HFFc6 (cell line): ENCODE results near the gene NPAS1. TPM values are rescaled to one million over a fixed set of nuclear protein-coding genes. Genes with fewer than 3 reads are reported as not detected.
A peak's percentile ranks its signal among the peaks of the same experiment; 100 is the strongest.
"Not testable (repeated sequence)": the region's sequence is repeated elsewhere in the genome, so short reads cannot be mapped to it uniquely, and the experiment has no call there.

Experiments used
- DNase-seq: peaks from one replicate; pipeline ENCODE4 v3.0.0-alpha.2; 2018
- H3K27ac Mint-ChIP-seq: 2 replicates; pipeline ENCODE4 v1.8.0; 2020; ENCODE audit warnings: mild to moderate bottlenecking, mixed read lengths
- H3K27me3 Mint-ChIP-seq: 2 replicates; pipeline ENCODE4 v1.8.0; 2021; ENCODE audit warnings: mild to moderate bottlenecking, moderate library complexity, mixed read lengths; ENCODE audit not compliant: insufficient read depth
- H3K36me3 Mint-ChIP-seq: 2 replicates; pipeline ENCODE4 v1.8.0; 2021; ENCODE audit warnings: low read depth, mixed read lengths
- H3K4me1 Mint-ChIP-seq: 2 replicates; pipeline ENCODE4 v1.8.0; 2020; ENCODE audit warnings: low read depth, mixed read lengths
- H3K4me3 Mint-ChIP-seq: 2 replicates; pipeline ENCODE4 v1.8.0; 2020; ENCODE audit warnings: mild to moderate bottlenecking, moderate library complexity, mixed read lengths
- H3K9me3 Mint-ChIP-seq: 2 replicates; pipeline ENCODE4 v1.8.0; 2020; ENCODE audit warnings: mild to moderate bottlenecking, mixed read lengths
- total RNA-seq, 6 experiments: library from RNA; stranded (reverse); fragmentation: NEBNext Ultra II Directional; extraction: Animal tissue kit (Norgen Biotek cat#: 25700); gene quantifications; 2 replicates in 1 of 6; 3 replicates in 5 of 6; pipeline ENCODE4 v1.2.3, GENCODE V29; 2021
- TF ChIP-seq, protein P1 (sequence below): fragments of 200-600 bp; sonication (generic); IDR thresholded peaks from 2 replicates; pipeline ENCODE4 v1.5.0; 2021; ENCODE audit warnings: antibody characterized with exemption, mild to moderate bottlenecking

Gene NPAS1
- total RNA-seq, 6 experiments from 2014 or later, result 2.2 to 11.5 (median 3.6) TPM

DNA sequence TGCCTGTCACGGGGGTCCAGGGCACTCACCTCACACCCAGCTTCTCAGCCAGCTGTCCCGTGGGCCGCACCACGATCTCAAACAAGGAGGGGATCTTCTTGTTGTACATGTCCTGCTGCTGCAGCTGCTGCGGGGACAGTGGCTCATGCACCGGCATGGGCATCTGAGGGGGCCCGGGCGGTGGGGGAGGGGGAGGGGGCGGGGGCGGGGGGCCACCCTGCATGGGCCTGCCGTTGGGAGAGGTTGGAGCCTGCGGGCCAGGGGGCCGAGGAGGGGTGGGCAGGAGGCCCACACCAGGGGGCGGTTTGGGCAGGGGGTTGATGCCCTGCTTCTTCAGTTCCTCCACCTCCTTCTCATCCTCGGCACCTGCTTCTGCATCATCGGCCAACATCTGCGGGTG, 52.7 kb downstream of the NPAS1 start:
- H3K36me3 Mint-ChIP-seq, result peaks cover 31% of the 10 kb centered on the region; the same call in 1 of the 2 replicates
- no peak for DNase-seq

DNA sequence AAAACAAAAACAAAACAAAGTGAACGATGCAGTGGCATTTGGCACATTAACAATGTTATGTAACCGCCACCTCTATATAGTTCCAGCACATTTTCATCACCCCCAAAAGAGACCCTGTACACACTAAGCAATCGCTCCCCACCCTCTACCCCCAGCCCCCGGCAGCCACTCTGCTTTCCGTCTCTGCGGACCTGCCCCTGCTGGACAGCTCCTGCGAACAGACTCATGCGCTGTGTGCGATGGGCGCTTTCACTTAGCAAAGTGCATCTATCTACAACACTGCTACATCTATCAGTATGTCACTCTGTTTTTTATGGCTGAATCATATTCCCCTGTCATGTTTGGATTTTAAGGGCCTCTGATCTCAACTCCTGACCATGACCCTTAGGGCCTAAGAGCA, 53.9 kb downstream of the NPAS1 start:
- no peaks in the 10 kb centered on the region for H3K9me3 Mint-ChIP-seq
- no peak overlapping the region for H3K4me3 Mint-ChIP-seq
- no peak for DNase-seq
- peak overlapping the region; percentile 34; the same call in 1 of the 2 replicates for H3K27ac Mint-ChIP-seq
- no peaks in the 10 kb centered on the region for H3K4me1 Mint-ChIP-seq
- H3K27me3 Mint-ChIP-seq, result no peaks in the 10 kb centered on the region; the same call in none of the 2 replicates
- TF ChIP-seq, protein P1, sequence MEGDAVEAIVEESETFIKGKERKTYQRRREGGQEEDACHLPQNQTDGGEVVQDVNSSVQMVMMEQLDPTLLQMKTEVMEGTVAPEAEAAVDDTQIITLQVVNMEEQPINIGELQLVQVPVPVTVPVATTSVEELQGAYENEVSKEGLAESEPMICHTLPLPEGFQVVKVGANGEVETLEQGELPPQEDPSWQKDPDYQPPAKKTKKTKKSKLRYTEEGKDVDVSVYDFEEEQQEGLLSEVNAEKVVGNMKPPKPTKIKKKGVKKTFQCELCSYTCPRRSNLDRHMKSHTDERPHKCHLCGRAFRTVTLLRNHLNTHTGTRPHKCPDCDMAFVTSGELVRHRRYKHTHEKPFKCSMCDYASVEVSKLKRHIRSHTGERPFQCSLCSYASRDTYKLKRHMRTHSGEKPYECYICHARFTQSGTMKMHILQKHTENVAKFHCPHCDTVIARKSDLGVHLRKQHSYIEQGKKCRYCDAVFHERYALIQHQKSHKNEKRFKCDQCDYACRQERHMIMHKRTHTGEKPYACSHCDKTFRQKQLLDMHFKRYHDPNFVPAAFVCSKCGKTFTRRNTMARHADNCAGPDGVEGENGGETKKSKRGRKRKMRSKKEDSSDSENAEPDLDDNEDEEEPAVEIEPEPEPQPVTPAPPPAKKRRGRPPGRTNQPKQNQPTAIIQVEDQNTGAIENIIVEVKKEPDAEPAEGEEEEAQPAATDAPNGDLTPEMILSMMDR, result no peak
- H3K36me3 Mint-ChIP-seq, result peaks cover 31% of the 10 kb centered on the region; the same call in 1 of the 2 replicates

More for the DNA sequence above, 52.7 kb downstream of the NPAS1 start:
- Mint-ChIP-seq H3K27me3 (no peaks in the 10 kb centered on the region; the same call in none of the 2 replicates), H3K27ac (no peak overlapping the region), H3K4me3 (no peak overlapping the region), H3K9me3 (no peaks in the 10 kb centered on the region), H3K4me1 (no peaks in the 10 kb centered on the region)
- TF ChIP-seq, protein P1, result no peak

DNA sequence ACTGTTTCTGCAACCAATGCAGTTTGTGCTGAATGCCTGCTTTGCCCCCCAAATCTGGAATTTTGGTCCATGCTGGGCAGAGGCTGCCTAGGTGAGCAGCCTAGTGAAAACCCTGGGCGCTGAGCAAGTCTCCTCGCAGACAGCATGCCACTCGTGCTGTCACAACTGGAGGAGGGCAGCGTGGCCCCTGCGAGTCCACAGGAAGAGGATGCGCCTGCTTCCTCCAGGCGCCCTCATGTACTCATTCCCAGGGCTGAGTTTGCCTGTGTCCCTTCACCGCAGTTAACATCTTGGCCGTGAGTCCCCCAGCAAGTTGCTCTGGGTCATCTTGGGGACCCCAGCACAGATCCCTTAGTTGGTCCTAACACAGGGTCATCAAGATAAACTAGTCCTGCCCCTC, 55.0 kb downstream of the NPAS1 start:
- H3K4me1 Mint-ChIP-seq, result peaks cover 5% of the 10 kb centered on the region
- no peaks in the 10 kb centered on the region for H3K9me3 Mint-ChIP-seq
- H3K36me3 Mint-ChIP-seq, result peaks cover 31% of the 10 kb centered on the region; the same call in 1 of the 2 replicates

DNA sequence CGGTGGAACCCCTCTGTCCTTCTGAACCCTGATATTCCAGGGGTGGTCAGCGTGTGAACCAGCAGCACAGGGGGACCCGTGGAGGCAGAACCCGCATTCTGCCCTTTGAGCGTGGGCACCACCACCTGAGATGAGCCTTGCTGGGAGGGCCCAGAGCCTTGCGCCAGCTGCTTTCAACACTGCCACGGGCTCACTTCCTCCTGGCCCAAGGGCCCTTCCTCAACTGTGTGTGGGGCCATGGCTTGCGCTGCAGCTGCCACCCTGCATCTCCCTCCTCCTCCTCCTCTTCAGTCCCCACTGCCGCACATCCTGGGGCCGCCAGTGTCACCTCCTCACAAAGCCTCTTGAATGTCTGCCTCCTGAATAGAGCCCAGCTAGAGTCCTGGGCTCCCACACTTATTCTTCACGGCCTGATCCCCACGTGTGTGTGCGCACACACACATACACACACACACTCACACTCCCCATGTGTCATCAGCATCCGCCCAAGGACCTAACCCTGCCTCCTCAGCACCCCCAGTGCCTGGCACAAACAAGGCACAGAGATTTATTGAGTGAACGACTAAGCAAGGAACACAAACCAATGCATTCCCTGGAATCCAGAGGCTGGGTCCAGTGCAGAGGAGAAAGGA, 55.7 kb downstream of the NPAS1 start:
- Mint-ChIP-seq H3K4me3 (no peak overlapping the region), H3K4me1 (peaks cover 12% of the 10 kb centered on the region), H3K36me3 (peaks cover 27% of the 10 kb centered on the region; the same call in 1 of the 2 replicates), H3K9me3 (no peaks in the 10 kb centered on the region), H3K27me3 (no peaks in the 10 kb centered on the region), H3K27ac (no peak overlapping the region; the same call in 1 of the 2 replicates)
- TF ChIP-seq, protein P1, result no peak
- no peak for DNase-seq

More for the DNA sequence above, 55.0 kb downstream of the NPAS1 start:
- no peak overlapping the region for H3K4me3 Mint-ChIP-seq
- H3K27ac Mint-ChIP-seq, result no peak overlapping the region
- TF ChIP-seq, protein P1, result no peak
- H3K27me3 Mint-ChIP-seq, result no peaks in the 10 kb centered on the region
- DNase-seq, result no peak

DNA sequence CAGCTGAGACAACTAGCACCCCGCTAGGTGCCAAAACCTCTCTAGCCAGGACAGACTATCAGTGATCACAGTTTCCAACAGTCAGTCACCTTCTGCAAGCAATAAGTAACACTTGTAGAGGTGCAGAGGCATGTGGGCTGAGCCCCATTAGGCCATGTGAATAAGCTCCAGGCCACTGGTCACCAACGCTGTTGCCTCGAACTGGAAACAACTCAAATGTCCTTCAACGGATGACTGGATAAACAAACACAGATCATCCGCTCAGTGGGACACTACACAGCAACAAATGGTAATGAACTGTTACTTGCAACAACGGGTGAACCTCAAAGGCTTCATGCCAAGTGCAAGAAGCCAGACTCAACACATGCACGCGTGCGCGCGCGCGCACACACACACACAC, 56.3 kb downstream of the NPAS1 start:
- H3K27ac Mint-ChIP-seq, result no peak overlapping the region
- DNase-seq, result no peak
- peaks cover 23% of the 10 kb centered on the region for H3K36me3 Mint-ChIP-seq
- TF ChIP-seq, protein P1, result no peak
- H3K4me3 Mint-ChIP-seq, result no peak overlapping the region
- H3K9me3 Mint-ChIP-seq, result no peaks in the 10 kb centered on the region
- H3K27me3 Mint-ChIP-seq, result peaks cover 1% of the 10 kb centered on the region; the same call in 1 of the 2 replicates
- peaks cover 15% of the 10 kb centered on the region for H3K4me1 Mint-ChIP-seq

DNA sequence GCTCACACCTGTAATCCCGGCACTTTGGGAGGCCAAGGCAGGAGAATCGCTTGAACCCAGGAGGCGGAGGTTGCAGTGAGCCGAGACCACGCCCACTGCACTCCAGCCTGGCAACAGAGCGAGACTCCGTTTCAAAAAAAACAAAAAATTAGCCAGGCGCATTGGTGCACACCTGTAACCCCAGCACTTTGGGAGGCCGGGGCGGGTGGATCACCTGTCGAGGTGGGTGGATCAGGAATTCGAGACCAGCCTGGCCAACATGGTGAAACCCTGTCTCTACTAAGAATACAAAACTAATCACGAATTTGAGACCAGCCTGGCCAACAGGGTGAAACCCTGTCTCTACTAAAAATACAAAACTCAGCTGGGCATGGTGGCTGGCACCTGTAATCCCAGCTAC, 58.7 kb downstream of the NPAS1 start:
- not testable (repeated sequence) for H3K9me3 Mint-ChIP-seq, H3K27me3 Mint-ChIP-seq, DNase-seq, H3K4me3 Mint-ChIP-seq, H3K27ac Mint-ChIP-seq
- Mint-ChIP-seq H3K4me1 (peaks cover 15% of the 10 kb centered on the region), H3K36me3 (peaks cover 33% of the 10 kb centered on the region)
